GM10266 (cell line): ENCODE results near the gene ZNF827.

Experiments used
- DNase-seq: peaks from one replicate; pipeline ENCODE4 v3.0.0; 2012; ENCODE audit errors: extremely low spot score
- CTCF ChIP-seq: IDR thresholded peaks from 2 replicates; pipeline ENCODE4 v1.5.1; 2012; ENCODE audit warnings: mild to moderate bottlenecking, low read depth; ENCODE audit not compliant: control insufficient read depth, insufficient read depth; ENCODE audit errors: missing control alignments

Gene ZNF827

GRCh38 chr4:145939441-145939750 lies 773 bp upstream of the ZNF827 start:
- no peak for DNase-seq
- TF ChIP-seq CTCF: no peak

GRCh38 chr4:145937971-145938611 lies 532 bp downstream of the ZNF827 start:
- TF ChIP-seq CTCF: no peak
- peak; percentile 65 for DNase-seq

- DNase-seq: peak; percentile 85
- TF ChIP-seq CTCF: no peak
Observed at GRCh38 chr4:145936997-145937901, 1.4 kb downstream of the ZNF827 start.

- DNase-seq: peak; percentile 53
Observed at GRCh38 chr4:145936142-145936996, 2.3 kb downstream of the ZNF827 start.

GRCh38 chr4:145935253-145936141 lies 3.1 kb downstream of the ZNF827 start:
- DNase-seq: peak; percentile 61
- TF ChIP-seq CTCF: no peak

More at GRCh38 chr4:145936142-145936996, 2.3 kb downstream of the ZNF827 start:
- peak; percentile 15 for TF ChIP-seq CTCF

- no peak for TF ChIP-seq CTCF
- DNase-seq: no peak
Observed at GRCh38 chr4:145934434-145935047, 4.1 kb downstream of the ZNF827 start.
